AG10803 (cell line): ENCODE data around the gene RNU1-3.
"Not testable (repeated sequence)": the region's sequence is repeated elsewhere in the genome, so short reads cannot be mapped to it uniquely, and the experiment has no call there.

Experiments used
- DNase-seq: peaks from one replicate; pipeline ENCODE4 v3.0.0; 2010; ENCODE audit warnings: low read depth
- H3K4me3 ChIP-seq: 2 replicates; pipeline ENCODE4 v1.5.1; 2011; ENCODE audit warnings: mild to moderate bottlenecking, low read length, control low read depth
- TF ChIP-seq, protein P1 (sequence below): conservative IDR thresholded peaks from 2 replicates; pipeline ENCODE4 v1.5.1; 2011; ENCODE audit warnings: mild to moderate bottlenecking, low read length, control low read depth, inconsistent platforms

Gene RNU1-3

DNA sequence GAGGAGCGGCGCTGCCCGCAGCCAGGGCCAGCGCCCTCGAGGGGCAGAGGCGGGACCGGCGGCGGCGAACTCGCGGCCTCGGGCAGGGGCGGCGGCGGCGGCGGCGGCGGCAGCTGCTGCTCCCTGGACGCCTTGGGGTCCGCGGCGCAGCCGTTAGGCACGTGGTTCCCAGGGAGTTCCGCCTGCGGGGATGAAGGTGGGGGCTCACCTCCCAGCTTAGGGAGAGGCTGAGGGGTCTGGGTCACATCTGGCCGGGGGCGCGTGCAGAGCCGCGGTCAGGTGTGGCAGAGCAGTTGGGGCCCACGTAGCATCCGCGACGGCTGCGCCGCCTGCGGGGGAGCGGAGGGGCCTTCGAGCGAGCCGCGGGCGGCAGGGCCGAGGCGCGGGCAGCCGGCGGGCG lies 32.7 kb upstream of the RNU1-3 start:
- DNase-seq, H3K4me3 ChIP-seq: not testable (repeated sequence)

DNA sequence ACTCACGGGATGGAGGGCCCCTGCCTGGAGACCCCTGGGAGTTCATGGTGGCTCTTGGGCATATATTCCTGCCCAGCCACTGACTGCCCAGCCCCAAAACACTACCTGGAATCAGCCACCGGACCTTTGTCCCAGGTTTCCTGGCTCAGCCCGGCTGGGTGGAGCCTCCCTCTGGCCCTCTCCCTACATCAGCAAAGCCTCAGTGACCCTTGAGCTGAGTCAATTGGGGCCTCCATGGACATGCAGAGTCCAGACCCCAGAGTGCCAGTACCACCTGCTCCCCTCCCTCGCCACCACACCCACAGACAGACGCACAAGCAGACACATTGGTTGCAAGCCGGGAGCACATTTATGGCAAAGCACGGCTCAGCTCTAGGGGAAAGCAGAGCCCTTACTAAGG lies 30.4 kb upstream of the RNU1-3 start:
- not testable (repeated sequence) for H3K4me3 ChIP-seq, DNase-seq

DNA sequence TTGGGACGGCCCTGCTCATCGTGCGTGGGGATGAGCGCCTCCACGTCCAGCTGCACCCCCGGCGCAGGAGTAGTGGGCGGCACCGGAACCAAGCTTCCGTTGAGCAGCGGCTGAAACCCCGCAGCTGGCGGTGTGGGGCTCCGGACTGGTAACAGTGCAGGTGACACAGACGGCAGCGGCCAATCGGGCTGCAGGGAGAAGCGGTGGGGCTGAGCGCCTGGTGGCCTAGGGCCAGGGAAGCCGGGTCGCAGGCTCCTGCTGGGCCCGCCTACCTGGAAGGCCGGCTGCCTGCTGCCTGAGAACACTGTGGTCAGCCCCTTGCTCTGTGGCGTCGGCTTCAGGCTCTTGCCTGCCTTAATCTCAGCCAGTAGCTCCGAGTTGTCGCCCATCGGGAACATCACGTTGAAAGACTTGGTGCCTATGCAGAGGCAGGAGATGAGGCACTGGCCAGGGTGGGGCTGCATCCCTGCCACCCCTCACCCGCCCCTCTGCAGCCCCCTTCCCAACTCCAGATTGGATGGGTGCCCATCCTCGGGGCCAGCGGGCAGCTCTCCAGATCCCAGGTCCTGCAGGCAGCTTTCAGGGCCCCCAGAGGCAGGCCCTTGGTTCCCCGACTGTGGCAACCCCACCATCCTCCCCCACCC lies 29.9 kb upstream of the RNU1-3 start:
- not testable (repeated sequence) for H3K4me3 ChIP-seq, DNase-seq

DNA sequence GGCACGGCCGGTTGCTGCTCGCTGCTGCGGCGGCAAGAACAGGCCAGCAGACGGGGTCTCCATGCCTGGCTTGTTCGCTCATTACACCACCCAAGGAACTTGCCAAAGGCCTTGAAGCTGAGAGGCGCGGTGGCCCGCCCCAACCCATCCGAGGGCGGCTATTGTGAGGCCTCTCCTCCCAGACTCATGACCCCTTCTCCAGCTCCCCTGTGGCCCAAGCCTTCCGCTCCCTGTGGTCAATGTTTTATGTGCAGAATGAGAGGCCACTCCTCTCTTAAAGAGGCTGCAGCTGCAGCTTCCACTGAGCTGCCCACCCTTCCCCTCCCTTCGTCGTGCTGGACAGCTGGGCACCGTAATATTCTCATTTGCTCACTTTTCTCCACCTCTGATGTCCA lies 27.6 kb upstream of the RNU1-3 start:
- H3K4me3 ChIP-seq, DNase-seq: not testable (repeated sequence)

DNA sequence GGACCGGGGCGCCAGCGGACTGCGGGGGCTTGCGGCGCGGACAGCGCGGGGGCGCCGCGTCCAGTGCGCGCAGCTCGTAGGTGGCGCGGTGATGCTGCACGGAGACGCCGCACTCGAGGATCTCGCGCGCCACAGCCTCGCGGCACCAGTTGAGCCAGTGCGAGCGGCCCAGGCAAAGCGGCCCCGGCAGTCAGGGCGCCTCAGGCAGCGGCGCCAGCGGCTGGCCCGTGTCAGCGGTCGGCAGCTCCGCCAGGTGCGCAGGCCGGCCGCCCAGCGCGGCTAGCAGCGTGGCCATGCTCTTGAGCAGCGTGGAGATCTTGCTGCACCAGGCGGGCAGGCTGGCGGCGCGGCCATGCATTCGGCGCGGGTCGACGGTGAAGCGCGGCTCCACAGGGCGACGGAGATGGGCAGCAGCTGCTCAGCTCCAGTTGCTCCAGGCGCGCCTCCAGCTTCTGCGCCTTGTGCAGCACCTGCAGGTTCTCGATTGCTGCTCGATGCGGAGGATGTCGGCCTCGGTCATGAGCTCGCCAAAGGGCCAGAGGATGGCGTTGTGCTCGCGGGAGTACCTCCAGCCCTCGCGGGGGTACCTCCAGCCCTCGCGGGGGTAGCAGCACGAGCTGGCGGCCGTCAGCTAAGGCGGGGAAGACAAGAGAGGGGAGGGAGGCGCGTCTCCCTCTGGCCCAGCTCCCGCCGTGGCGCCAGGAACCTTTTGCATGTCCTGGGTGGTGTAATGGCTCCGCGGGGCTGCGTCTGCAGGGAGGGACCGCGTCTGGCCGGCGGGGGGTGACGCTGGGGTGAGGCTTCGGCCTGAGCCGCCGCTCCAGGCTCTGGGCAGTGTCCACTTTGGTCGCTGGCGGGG lies 26.9 kb upstream of the RNU1-3 start:
- not testable (repeated sequence) for H3K4me3 ChIP-seq, DNase-seq

DNA sequence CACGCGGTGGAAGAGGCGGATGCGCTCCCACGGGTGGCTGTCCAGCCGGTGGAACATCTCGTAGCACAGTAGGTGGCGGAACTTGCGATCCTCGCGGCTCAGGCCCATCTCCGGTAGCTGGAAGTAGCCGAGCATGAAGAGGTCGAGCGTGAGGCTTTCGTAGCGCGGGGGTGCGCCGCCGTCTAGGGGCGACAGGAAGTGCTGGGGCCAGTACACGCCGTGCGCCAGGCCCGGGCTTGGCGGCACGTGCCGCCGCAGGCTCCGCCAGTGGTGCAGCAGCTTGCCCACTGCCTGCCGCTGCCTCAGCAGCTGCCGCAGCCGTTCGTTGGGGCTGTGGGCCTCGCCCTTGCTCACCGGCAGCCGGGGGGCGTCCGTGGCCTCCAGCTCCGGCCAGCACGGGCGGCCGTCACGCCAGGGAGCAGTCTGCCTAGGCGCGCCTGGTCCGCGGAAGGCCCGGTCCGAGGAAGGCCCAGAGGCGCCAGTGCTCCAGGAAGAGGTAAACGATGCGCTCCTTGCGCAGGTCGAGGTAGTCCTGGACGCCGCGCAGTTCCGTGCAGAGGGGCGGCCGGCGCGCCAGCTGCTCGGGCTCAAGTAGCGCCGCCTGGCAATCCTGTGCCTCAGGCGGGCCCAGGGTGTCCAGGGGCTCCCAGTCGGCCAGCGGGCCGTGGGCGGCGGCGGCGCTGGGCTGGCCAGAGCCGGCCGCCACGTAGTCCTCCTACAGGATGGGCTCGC lies 26.1 kb upstream of the RNU1-3 start:
- not testable (repeated sequence) for DNase-seq, H3K4me3 ChIP-seq

DNA sequence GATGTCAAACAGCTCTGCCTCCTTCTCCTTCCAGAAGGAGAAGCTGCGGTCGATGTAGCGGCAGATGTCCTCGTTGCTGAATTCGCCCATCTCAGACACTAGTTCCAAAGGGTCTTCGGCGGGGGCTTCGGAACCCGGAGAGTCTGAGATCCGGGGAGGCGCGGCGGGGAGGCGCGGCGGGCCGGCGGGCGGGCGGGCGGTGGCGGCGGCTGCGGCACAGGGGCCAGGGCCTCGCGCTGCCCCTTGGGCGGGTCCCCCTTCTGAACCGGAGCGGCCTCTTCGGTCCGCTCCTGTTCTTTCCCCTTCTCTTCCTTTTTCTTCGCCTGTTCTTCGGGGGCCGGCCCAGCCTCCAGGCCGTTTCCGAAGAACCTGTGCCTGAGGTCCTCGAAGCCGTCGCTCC lies 25.5 kb upstream of the RNU1-3 start:
- not testable (repeated sequence) for DNase-seq

DNA sequence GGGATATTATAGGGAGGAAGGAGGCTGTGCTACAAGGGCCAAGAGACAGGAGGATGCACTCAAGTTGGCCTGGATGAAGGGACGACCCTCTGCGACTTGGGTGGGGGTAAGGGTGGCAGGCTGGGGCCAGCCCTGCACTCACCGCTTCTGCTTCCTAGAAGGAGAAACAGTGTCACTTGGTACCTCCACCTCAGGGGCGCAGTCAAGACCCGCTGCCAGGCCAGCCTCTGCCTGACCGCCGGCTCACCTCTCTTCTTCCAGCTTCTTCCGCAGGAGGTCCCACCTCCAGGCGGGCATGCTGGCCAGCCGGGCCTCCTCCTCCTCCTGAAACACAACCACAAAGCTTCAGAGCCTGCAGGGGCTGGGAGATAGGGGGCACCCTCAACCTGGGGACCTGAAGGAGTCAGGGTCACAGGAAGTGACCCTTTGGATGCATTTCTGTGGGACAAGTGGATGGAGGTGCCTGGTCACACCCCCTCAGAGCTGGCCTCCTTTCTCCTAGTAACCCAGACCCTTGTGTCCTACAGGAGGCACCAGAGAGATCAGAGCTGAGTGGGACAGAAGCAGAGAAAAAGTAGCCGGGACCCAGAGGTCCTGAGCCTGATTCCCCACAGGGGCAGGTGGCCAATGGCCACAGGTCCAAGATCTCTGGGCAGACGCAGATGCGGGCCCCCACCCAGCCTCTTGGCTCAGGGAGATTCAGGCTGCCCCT lies 24.4 kb upstream of the RNU1-3 start:
- not testable (repeated sequence) for H3K4me3 ChIP-seq, DNase-seq

More for the DNA sequence above, 25.5 kb upstream of the RNU1-3 start:
- not testable (repeated sequence) for H3K4me3 ChIP-seq

DNA sequence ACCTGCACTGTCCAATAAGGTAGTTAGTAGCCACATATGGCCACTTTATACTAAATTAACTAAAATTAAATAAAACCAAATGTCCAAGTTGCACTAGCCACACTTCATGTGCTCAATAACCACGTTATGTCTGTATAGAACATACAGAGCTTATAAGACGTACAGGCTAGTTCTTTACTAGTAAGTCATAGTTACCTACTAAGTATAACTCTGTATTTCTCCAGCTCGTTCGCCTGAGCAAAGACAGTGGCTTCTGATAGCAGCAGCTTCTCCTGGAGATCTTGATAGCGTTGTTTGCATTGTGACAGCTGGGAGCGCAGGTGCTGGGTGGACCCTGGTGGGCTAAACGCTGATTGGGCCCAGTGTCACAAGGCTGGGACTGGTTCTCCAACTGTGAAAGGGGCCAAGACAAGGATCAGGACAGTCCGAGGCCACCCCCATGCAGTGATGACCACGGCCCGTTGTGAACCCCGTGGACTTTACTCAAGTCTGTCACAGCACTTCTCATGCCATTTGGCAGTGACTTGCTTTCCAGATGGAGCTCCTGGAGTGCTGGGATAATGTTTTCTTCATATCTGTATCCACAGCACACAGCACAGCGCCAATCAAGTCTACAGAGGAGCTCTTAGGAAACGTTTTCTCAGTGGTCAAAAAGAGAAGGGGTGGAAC lies 20.5 kb upstream of the RNU1-3 start:
- not testable (repeated sequence) for DNase-seq, H3K4me3 ChIP-seq

DNA sequence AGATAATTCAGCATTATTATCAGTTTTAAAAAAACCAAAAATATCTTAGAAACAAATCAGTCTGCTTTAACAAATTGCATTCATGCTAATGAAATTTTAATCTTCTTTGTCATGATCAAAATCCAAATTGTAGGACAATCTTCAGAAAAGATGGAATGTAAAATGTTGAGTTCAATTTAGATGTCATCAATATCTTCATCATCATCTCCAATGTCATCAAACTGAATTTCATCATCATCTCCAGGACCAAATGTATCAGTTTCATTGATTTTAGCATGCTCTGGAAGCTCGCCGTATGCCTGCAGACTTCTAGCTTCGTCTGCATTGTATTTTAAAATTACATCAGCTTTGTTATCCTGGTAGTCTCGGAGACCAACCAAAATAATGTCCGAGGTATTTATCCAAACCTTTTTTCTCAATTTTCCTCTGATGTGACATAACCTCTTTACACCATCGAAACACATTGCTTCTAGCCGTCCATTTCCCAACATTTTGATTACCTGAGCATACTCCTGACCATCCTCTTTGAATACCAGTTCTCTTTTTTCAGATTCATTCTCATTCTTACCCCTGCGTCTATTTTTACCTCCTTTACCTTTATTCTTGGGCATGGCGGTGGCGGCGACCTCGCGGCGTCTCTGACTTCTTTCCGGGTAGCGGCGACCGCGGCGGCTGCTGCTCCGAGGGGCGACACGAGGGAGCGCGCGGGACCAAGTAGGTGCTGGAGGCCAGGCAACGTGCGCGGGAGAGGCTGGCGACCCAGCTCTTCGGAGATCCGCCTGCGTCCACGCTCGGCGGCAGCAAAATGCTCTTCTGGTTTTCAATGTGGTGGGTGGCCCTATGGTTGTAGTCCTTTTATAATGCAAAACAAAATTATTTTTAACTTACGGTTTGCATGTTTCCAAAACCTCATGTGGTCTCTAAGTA lies 19.0 kb upstream of the RNU1-3 start:
- H3K4me3 ChIP-seq = not testable (repeated sequence)
- peak; percentile 33 for DNase-seq

DNA sequence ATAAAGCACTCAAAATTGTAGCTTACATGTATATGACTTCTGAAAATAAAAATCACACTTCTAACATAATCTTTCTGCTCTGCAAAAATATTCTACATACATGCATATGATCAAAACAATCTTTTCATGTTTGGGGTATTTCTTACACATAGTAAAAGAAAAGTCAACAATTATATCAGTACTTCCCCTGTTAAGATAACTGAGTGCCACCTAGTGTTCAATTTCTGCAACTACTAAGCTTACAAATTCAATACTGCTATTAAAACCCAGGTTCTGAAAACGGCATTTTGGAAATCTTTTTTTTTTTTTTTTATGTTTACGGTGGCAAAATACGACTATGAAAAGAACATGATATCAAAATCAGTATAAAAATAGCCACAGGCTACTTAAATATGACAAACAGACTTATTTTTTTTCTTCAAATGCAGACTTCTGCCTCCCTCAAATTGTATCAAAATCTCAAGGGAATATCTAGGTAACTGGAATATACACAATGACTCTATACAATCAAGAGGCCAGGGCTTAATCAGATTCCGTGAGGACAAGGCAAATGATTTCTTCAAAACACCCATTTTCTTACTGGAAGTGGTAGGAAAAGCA lies 18.1 kb upstream of the RNU1-3 start:
- TF ChIP-seq, protein P1, sequence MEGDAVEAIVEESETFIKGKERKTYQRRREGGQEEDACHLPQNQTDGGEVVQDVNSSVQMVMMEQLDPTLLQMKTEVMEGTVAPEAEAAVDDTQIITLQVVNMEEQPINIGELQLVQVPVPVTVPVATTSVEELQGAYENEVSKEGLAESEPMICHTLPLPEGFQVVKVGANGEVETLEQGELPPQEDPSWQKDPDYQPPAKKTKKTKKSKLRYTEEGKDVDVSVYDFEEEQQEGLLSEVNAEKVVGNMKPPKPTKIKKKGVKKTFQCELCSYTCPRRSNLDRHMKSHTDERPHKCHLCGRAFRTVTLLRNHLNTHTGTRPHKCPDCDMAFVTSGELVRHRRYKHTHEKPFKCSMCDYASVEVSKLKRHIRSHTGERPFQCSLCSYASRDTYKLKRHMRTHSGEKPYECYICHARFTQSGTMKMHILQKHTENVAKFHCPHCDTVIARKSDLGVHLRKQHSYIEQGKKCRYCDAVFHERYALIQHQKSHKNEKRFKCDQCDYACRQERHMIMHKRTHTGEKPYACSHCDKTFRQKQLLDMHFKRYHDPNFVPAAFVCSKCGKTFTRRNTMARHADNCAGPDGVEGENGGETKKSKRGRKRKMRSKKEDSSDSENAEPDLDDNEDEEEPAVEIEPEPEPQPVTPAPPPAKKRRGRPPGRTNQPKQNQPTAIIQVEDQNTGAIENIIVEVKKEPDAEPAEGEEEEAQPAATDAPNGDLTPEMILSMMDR = peak; percentile 46
- not testable (repeated sequence) for DNase-seq, H3K4me3 ChIP-seq

DNA sequence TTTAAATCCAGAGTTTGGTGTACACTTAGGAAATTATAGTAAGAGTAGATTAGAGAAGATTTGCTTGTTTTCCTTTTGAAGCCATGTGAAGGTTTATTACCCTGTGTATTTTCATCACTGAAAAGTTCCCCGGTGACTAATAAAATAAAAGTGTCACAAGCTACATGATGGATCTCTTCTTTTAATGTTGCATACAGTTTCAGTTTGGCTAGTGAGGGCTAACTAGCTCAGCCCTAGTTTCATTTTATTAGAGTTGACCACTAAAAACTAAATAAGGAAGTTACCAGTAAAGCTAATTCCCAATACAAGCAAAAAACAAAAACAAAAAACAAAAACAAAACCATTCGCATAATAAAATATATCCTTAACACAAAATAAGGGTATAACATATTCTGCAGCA lies 17.4 kb upstream of the RNU1-3 start:
- not testable (repeated sequence) for H3K4me3 ChIP-seq, DNase-seq

DNA sequence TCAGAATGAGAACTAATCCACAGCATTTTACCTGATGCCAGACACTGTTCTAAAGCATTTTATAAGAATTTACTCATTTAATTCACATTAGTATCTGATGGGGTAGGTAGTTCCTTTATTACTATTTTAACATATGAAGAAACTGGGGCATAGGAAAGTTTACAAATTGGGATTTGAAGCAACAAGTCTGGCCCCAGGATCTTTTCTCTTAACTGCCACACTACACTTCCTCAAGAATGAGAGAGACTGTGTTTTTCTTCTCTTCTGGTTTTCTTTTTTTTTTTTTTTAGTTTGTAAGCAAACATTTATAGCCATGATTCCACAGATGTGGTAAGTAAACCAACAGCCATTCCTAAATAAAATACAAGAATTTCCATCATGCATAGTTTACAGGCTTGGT lies 16.1 kb upstream of the RNU1-3 start:
- DNase-seq, H3K4me3 ChIP-seq: not testable (repeated sequence)

DNA sequence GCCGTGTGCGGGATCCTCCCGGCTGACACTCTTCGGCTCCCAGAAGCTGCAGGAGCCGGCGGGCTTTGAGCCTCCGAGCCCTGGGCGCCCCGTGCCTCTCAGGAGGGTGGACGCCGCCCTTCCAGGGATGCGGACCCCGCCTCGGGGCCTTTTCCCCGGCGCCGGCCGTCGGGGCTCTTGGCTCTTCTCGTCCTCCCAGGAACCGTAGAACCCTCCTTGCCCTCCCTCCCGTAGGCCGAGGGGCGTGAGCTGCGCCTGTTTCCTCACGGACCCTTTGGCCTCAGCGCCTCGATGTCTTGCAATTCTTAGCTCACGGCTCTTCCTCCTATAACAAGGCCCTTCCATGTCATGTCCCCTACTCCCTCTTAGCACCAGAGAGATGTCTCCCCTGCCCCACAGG lies 13.6 kb upstream of the RNU1-3 start:
- not testable (repeated sequence) for DNase-seq, H3K4me3 ChIP-seq
